Ovary (tissue), 3 donors: ENCODE results near the gene NOS1.

Experiments used
- POLR2A ChIP-seq: fragments of 450-650 bp; IDR thresholded peaks from one replicate; pipeline ENCODE4 v1.6.1; 2017; ENCODE audit warnings: antibody characterized with exemption, mild to moderate bottlenecking, moderate library complexity
- TF ChIP-seq, protein P1 (sequence below), 3 donors: fragments of 450-650 bp in 2 of 3; fragments of 200-600 bp in 1 of 3; IDR thresholded peaks; one replicate each; pipeline versions ENCODE4 v1.5.1 to v1.8.0; 2016 to 2022; ENCODE audit warnings: antibody characterized with exemption in 3 of 3, mild to moderate bottlenecking in 1 of 3
- donor health status: DM: no; HTN: no; CAD: no.

DNA sequence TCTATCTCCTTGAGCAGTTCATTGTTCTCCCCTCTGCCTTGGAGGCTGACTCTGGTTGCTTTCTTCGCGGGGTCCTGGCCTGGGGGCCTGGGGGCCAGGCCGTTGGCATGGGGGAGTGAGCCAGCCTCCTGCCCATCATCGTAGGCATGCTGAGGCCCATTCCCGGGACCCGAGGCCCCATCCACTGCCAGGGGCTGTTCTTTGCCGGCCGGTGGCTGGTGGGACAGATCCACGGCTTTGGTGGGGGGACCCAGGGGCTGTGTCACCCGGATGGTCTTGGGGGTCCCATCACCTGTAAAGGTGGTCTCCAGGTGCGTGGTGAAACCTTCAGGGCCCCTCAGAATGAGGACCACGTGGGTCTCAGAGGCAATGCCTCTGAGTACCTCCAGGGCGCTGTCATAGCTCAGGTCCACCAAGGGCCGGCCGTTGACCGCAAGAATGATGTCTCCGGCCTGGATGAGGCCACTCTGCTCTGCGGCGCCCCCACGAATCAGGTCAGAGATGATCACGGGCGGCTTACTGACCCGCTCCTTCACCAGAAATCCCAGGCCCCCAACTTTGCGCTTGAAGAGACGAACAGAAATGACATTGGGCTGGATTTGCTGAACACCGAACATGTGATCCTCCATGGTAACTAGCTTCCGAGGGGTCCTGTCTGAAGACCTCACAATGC is 30.8 kb downstream of the NOS1 start:
- TF ChIP-seq, protein P1, sequence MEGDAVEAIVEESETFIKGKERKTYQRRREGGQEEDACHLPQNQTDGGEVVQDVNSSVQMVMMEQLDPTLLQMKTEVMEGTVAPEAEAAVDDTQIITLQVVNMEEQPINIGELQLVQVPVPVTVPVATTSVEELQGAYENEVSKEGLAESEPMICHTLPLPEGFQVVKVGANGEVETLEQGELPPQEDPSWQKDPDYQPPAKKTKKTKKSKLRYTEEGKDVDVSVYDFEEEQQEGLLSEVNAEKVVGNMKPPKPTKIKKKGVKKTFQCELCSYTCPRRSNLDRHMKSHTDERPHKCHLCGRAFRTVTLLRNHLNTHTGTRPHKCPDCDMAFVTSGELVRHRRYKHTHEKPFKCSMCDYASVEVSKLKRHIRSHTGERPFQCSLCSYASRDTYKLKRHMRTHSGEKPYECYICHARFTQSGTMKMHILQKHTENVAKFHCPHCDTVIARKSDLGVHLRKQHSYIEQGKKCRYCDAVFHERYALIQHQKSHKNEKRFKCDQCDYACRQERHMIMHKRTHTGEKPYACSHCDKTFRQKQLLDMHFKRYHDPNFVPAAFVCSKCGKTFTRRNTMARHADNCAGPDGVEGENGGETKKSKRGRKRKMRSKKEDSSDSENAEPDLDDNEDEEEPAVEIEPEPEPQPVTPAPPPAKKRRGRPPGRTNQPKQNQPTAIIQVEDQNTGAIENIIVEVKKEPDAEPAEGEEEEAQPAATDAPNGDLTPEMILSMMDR (IDR thresholded peaks at IDR 0.05), result no peak
- TF ChIP-seq POLR2A, result no peak
